GF-D8 (cell line): ENCODE data around the gene GPC1.

Experiments
- DNase-seq: peaks from one replicate; lab custom pipeline; 2025; lab: John Stamatoyannopoulos, UW

Gene GPC1

GRCh38 chr2:240397924-240398645 lies 37.4 kb upstream of the GPC1 start:
- DNase-seq = no peak

- no peak for DNase-seq
These were observed 36.7 kb upstream of the GPC1 start for GRCh38 chr2:240398661-240399267.

- DNase-seq = no peak
These were observed 35.8 kb upstream of the GPC1 start for GRCh38 chr2:240399419-240400324.

GRCh38 chr2:240400371-240401161 lies 34.9 kb upstream of the GPC1 start:
- no peak for DNase-seq

GRCh38 chr2:240401308-240401707 lies 34.2 kb upstream of the GPC1 start:
- no peak for DNase-seq

- DNase-seq = no peak
These were observed 33.5 kb upstream of the GPC1 start for GRCh38 chr2:240401781-240402551.

GRCh38 chr2:240402566-240403272 lies 32.7 kb upstream of the GPC1 start:
- no peak for DNase-seq

- no peak for DNase-seq
These were observed 31.9 kb upstream of the GPC1 start for GRCh38 chr2:240403396-240404104.

GRCh38 chr2:240404174-240404852 lies 31.1 kb upstream of the GPC1 start:
- no peak for DNase-seq

- DNase-seq = no peak
These were observed 30.3 kb upstream of the GPC1 start for GRCh38 chr2:240405133-240405532.

GRCh38 chr2:240405684-240406313 lies 29.7 kb upstream of the GPC1 start:
- no peak for DNase-seq

GRCh38 chr2:240407090-240407489 lies 28.4 kb upstream of the GPC1 start:
- DNase-seq = no peak

- no peak for DNase-seq
These were observed 25.5 kb upstream of the GPC1 start for GRCh38 chr2:240410004-240410403.

- DNase-seq = no peak
These were observed 24.7 kb upstream of the GPC1 start for GRCh38 chr2:240410808-240411207.

GRCh38 chr2:240411261-240412160 lies 24.0 kb upstream of the GPC1 start:
- no peak for DNase-seq

GRCh38 chr2:240412211-240412861 lies 23.1 kb upstream of the GPC1 start:
- DNase-seq = no peak
